Thoracic aorta (tissue), 2 donors: ENCODE results near the gene SERBP1. TPM values are rescaled to one million over a fixed set of nuclear protein-coding genes. Genes with fewer than 3 reads are reported as not detected.

Experiments
- ATAC-seq: fragments of 150-250 bp; one replicate; pipeline ENCODE4 v1.8.0; 2017; ENCODE audit warnings: low read depth; ENCODE audit not compliant: insufficient number of reproducible peaks, low FRiP score
- DNase-seq: peaks from one replicate; pipeline ENCODE4 v3.0.0-alpha.2; 2020; ENCODE audit warnings: low spot score
- H3K27ac ChIP-seq, 2 donors: fragments of 200-600 bp; sonication (generic); 1 replicate in 1 of 2; 2 replicates in 1 of 2; pipeline ENCODE4 v1.5.1; 2016; ENCODE audit warnings: mild to moderate bottlenecking in 2 of 2, moderate library complexity in 2 of 2
- H3K27me3 ChIP-seq: fragments of 200-600 bp; sonication (generic); replicated peaks from 2 replicates; pipeline ENCODE4 v1.6.0; 2016; ENCODE audit warnings: mild to moderate bottlenecking; ENCODE audit not compliant: insufficient read depth
- H3K36me3 ChIP-seq: fragments of 200-600 bp; sonication (generic); one replicate; pipeline ENCODE4 v1.5.1; 2016
- H3K4me1 ChIP-seq, 2 donors: fragments of 200-600 bp; sonication (generic); 1 replicate in 1 of 2; 2 replicates in 1 of 2; pipeline versions ENCODE4 v1.5.1 to v1.6.0; 2016; ENCODE audit warnings: low read depth in 2 of 2, mild to moderate bottlenecking in 1 of 2; ENCODE audit not compliant: control insufficient read depth in 1 of 2
- H3K4me3 ChIP-seq: fragments of 200-600 bp; sonication (generic); 2 replicates; pipeline ENCODE4 v1.5.1; 2016; ENCODE audit warnings: mild to moderate bottlenecking
- H3K9me3 ChIP-seq: fragments of 200-600 bp; sonication (generic); 2 replicates; pipeline ENCODE4 v1.5.1; 2016
- CTCF ChIP-seq: fragments of 200-600 bp; sonication (generic); IDR thresholded peaks from one replicate; pipeline ENCODE4 v1.5.1; 2019; ENCODE audit warnings: antibody characterized with exemption
- total RNA-seq, 2 donors: library from RNA; depleted of rRNA; stranded (reverse); fragments of >200 nt; gene quantifications; one replicate each; pipeline versions ENCODE4 v1.1.0 to v1.2.3, GENCODE V29; 2016

Gene SERBP1
- total RNA-seq, 2 donors from 2014 or later = 143 to 274 TPM

GRCh38 chr1:67433837-67434236, 3.6 kb upstream of the SERBP1 start:
- no peak for TF ChIP-seq CTCF
- Histone ChIP-seq H3K4me3 (peak overlapping the region; percentile 26), H3K27ac (peak overlapping the region; percentile 81 to 96), H3K4me1 (peaks cover 13 to 35% of the 10 kb centered on the region in 2 donors), H3K36me3 (no peaks in the 10 kb centered on the region), H3K27me3 (no peaks in the 10 kb centered on the region), H3K9me3 (no peaks in the 10 kb centered on the region)
- no peak for DNase-seq
- no peak for ATAC-seq

GRCh38 chr1:67432745-67433144, 2.5 kb upstream of the SERBP1 start:
- Histone ChIP-seq H3K9me3 (no peaks in the 10 kb centered on the region), H3K4me1 (peaks cover 13 to 40% of the 10 kb centered on the region in 2 donors), H3K27me3 (no peaks in the 10 kb centered on the region), H3K27ac (peak overlapping the region; percentile 81 to 96), H3K36me3 (no peaks in the 10 kb centered on the region), H3K4me3 (no peak overlapping the region)
- ATAC-seq (no peak), DNase-seq (no peak)
- no peak for TF ChIP-seq CTCF

- Histone ChIP-seq H3K9me3 (no peaks in the 10 kb centered on the region), H3K4me3 (peak overlapping the region; percentile 95), H3K27me3 (no peaks in the 10 kb centered on the region), H3K36me3 (no peaks in the 10 kb centered on the region), H3K4me1 (peaks cover 13 to 47% of the 10 kb centered on the region in 2 donors), H3K27ac (peak overlapping the region; percentile 81 to 96)
- no peak for TF ChIP-seq CTCF
- DNase-seq = no peak
- ATAC-seq = no peak
Observed at GRCh38 chr1:67431869-67432578, 1.8 kb upstream of the SERBP1 start.

GRCh38 chr1:67431156-67431765, 1.1 kb upstream of the SERBP1 start:
- H3K4me1 ChIP-seq = peaks cover 21 to 53% of the 10 kb centered on the region in 2 donors
- TF ChIP-seq CTCF = no peak

GRCh38 chr1:67429528-67430357, 459 bp downstream of the SERBP1 start:
- no peak for TF ChIP-seq CTCF
- H3K27me3 ChIP-seq = no peaks in the 10 kb centered on the region
- H3K36me3 ChIP-seq = peaks cover 8% of the 10 kb centered on the region
- DNase-seq = no peak
- no peaks in the 10 kb centered on the region for H3K9me3 ChIP-seq
- peak overlapping the region; percentile 81 to 96 for H3K27ac ChIP-seq
- H3K4me1 ChIP-seq = peaks cover 21 to 56% of the 10 kb centered on the region in 2 donors
- peak overlapping the region; percentile 95 for H3K4me3 ChIP-seq
- ATAC-seq = no peak

More at GRCh38 chr1:67431156-67431765, 1.1 kb upstream of the SERBP1 start:
- ATAC-seq (no peak), DNase-seq (no peak)
- Histone ChIP-seq H3K27me3 (no peaks in the 10 kb centered on the region), H3K36me3 (no peaks in the 10 kb centered on the region), H3K4me3 (peak overlapping the region; percentile 95), H3K27ac (peak overlapping the region; percentile 81 to 96), H3K9me3 (no peaks in the 10 kb centered on the region)
